ENCODE measurements around the gene TGFB1I1. TPM values are rescaled to one million over a fixed set of nuclear protein-coding genes. Genes with fewer than 3 reads are reported as not detected.
"Not testable (repeated sequence)": the region's sequence is repeated elsewhere in the genome, so short reads cannot be mapped to it uniquely, and the experiment has no call there.

TGFB1I1 gene
- total RNA-seq, 1 experiment from 2014 or later = 3.1 TPM

- peak; percentile 53 for DNase-seq
- Histone ChIP-seq H3K36me3 (replicated peaks; ENCODE audit: control insufficient read depth, insufficient read depth, low read length) (peaks cover 7% of the 10 kb centered on the region), H3K27me3 (ENCODE audit: control insufficient read depth, insufficient read depth, low read length) (no peaks in the 10 kb centered on the region), H3K4me3 (ENCODE audit: insufficient read depth, low read depth, low read length) (no peak overlapping the region)
Measured at GRCh38 chr16:31501226-31501965, 29.4 kb downstream of the TGFB1I1 start.

GRCh38 chr16:31501966-31502348, 30.0 kb downstream of the TGFB1I1 start:
- Histone ChIP-seq H3K27me3 (ENCODE audit: control insufficient read depth, insufficient read depth, low read length) (no peaks in the 10 kb centered on the region), H3K36me3 (replicated peaks; ENCODE audit: control insufficient read depth, insufficient read depth, low read length) (peaks cover 6% of the 10 kb centered on the region), H3K4me3 (ENCODE audit: insufficient read depth, low read depth, low read length) (no peak overlapping the region)
- no peak for DNase-seq

GRCh38 chr16:31502981-31503380, 31.0 kb downstream of the TGFB1I1 start:
- no peak overlapping the region for H3K4me3 ChIP-seq (ENCODE audit: insufficient read depth, low read depth, low read length)
- peaks cover 6% of the 10 kb centered on the region for H3K36me3 ChIP-seq (replicated peaks; ENCODE audit: control insufficient read depth, insufficient read depth, low read length)
- DNase-seq = no peak
- no peaks in the 10 kb centered on the region for H3K27me3 ChIP-seq (ENCODE audit: control insufficient read depth, insufficient read depth, low read length)

- H3K36me3 ChIP-seq (replicated peaks; ENCODE audit: control insufficient read depth, insufficient read depth, low read length); H3K27me3 ChIP-seq (ENCODE audit: control insufficient read depth, insufficient read depth, low read length); DNase-seq; H3K4me3 ChIP-seq (ENCODE audit: insufficient read depth, low read depth, low read length): not testable (repeated sequence)
Measured at GRCh38 chr16:31503555-31503954, 31.6 kb downstream of the TGFB1I1 start.

GRCh38 chr16:31504159-31504558, 32.2 kb downstream of the TGFB1I1 start:
- Histone ChIP-seq H3K4me3 (ENCODE audit: insufficient read depth, low read depth, low read length) (no peak overlapping the region), H3K36me3 (replicated peaks; ENCODE audit: control insufficient read depth, insufficient read depth, low read length) (peaks cover 3% of the 10 kb centered on the region), H3K27me3 (ENCODE audit: control insufficient read depth, insufficient read depth, low read length) (no peaks in the 10 kb centered on the region)
- no peak for DNase-seq

- Histone ChIP-seq H3K36me3 (replicated peaks; ENCODE audit: control insufficient read depth, insufficient read depth, low read length) (no peaks in the 10 kb centered on the region; the same call in 1 of the 2 replicates), H3K4me3 (ENCODE audit: insufficient read depth, low read depth, low read length) (no peak overlapping the region), H3K27me3 (ENCODE audit: control insufficient read depth, insufficient read depth, low read length) (no peaks in the 10 kb centered on the region)
- DNase-seq = no peak
Measured at GRCh38 chr16:31505483-31505882, 33.5 kb downstream of the TGFB1I1 start.

- Histone ChIP-seq H3K36me3 (replicated peaks; ENCODE audit: control insufficient read depth, insufficient read depth, low read length) (no peaks in the 10 kb centered on the region), H3K27me3 (ENCODE audit: control insufficient read depth, insufficient read depth, low read length) (no peaks in the 10 kb centered on the region), H3K4me3 (ENCODE audit: insufficient read depth, low read depth, low read length) (peak overlapping the region; percentile 94)
- no peak for DNase-seq
Measured at GRCh38 chr16:31507617-31507928, 35.6 kb downstream of the TGFB1I1 start.

GRCh38 chr16:31507929-31508705, 36.2 kb downstream of the TGFB1I1 start, which contains the start of gene RUSF1:
Gene RUSF1 (minus strand): TSS chr16:31508391. CDS start chr16:31508373, 18 bp downstream.
- DNase-seq = peak; percentile 95
- H3K4me3 ChIP-seq (ENCODE audit: insufficient read depth, low read depth, low read length) = peak within 1 kb of the TSS; percentile 94

GRCh38 chr16:31508706-31509195, 36.8 kb downstream of the TGFB1I1 start:
- H3K4me3 ChIP-seq (ENCODE audit: insufficient read depth, low read depth, low read length) = peak overlapping the region; percentile 94
- DNase-seq = no peak
- H3K27me3 ChIP-seq (ENCODE audit: control insufficient read depth, insufficient read depth, low read length) = no peaks in the 10 kb centered on the region
- no peaks in the 10 kb centered on the region for H3K36me3 ChIP-seq (replicated peaks; ENCODE audit: control insufficient read depth, insufficient read depth, low read length)

More at GRCh38 chr16:31507929-31508705, 36.2 kb downstream of the TGFB1I1 start, which contains the start of gene RUSF1:
- Histone ChIP-seq H3K36me3 (replicated peaks; ENCODE audit: control insufficient read depth, insufficient read depth, low read length) (no peaks in the 10 kb centered on the region), H3K27me3 (ENCODE audit: control insufficient read depth, insufficient read depth, low read length) (no peaks in the 10 kb centered on the region)

- H3K27me3 ChIP-seq (ENCODE audit: control insufficient read depth, insufficient read depth, low read length) = no peaks in the 10 kb centered on the region
- no peak for DNase-seq
- H3K36me3 ChIP-seq (replicated peaks; ENCODE audit: control insufficient read depth, insufficient read depth, low read length) = no peaks in the 10 kb centered on the region
- no peak overlapping the region for H3K4me3 ChIP-seq (ENCODE audit: insufficient read depth, low read depth, low read length)
Measured at GRCh38 chr16:31513126-31513525, 41.2 kb downstream of the TGFB1I1 start.

- DNase-seq = no peak
- H3K27me3 ChIP-seq (ENCODE audit: control insufficient read depth, insufficient read depth, low read length) = no peaks in the 10 kb centered on the region
- no peaks in the 10 kb centered on the region for H3K36me3 ChIP-seq (replicated peaks; ENCODE audit: control insufficient read depth, insufficient read depth, low read length)
- no peak overlapping the region for H3K4me3 ChIP-seq (ENCODE audit: insufficient read depth, low read depth, low read length)
Measured at GRCh38 chr16:31513884-31514283, 41.9 kb downstream of the TGFB1I1 start.

GRCh38 chr16:31517800-31518402, 45.9 kb downstream of the TGFB1I1 start:
- H3K4me3 ChIP-seq (ENCODE audit: insufficient read depth, low read depth, low read length) = no peak overlapping the region
- no peak for DNase-seq
- H3K27me3 ChIP-seq (ENCODE audit: control insufficient read depth, insufficient read depth, low read length) = no peaks in the 10 kb centered on the region
- H3K36me3 ChIP-seq (replicated peaks; ENCODE audit: control insufficient read depth, insufficient read depth, low read length) = no peaks in the 10 kb centered on the region

- H3K36me3 ChIP-seq (replicated peaks; ENCODE audit: control insufficient read depth, insufficient read depth, low read length) = no peaks in the 10 kb centered on the region
Measured at GRCh38 chr16:31519759-31520431, 47.9 kb downstream of the TGFB1I1 start.

GRCh38 chr16:31521368-31521767, 49.4 kb downstream of the TGFB1I1 start:
- no peaks in the 10 kb centered on the region for H3K36me3 ChIP-seq (replicated peaks; ENCODE audit: control insufficient read depth, insufficient read depth, low read length)
- no peak for DNase-seq

More at GRCh38 chr16:31519759-31520431, 47.9 kb downstream of the TGFB1I1 start:
- no peak overlapping the region for H3K4me3 ChIP-seq (ENCODE audit: insufficient read depth, low read depth, low read length)
- no peak for DNase-seq
- no peaks in the 10 kb centered on the region for H3K27me3 ChIP-seq (ENCODE audit: control insufficient read depth, insufficient read depth, low read length)

More at GRCh38 chr16:31521368-31521767, 49.4 kb downstream of the TGFB1I1 start:
- H3K4me3 ChIP-seq (ENCODE audit: insufficient read depth, low read depth, low read length) = no peak overlapping the region
- no peaks in the 10 kb centered on the region for H3K27me3 ChIP-seq (ENCODE audit: control insufficient read depth, insufficient read depth, low read length)

Data from H7 (cell line).